Fibroblast of pulmonary artery (primary cell): ENCODE data around the gene CHCT1.

ENCODE experiments used
- DNase-seq: peaks from one replicate; pipeline ENCODE4 v3.0.0-alpha.2; 2010; ENCODE audit warnings: low read depth
- H3K4me3 ChIP-seq: replicated peaks from 2 replicates; pipeline ENCODE4 v1.5.1; 2011; ENCODE audit warnings: low read depth, mild to moderate bottlenecking, control low read depth, low read length, moderate library complexity
- TF ChIP-seq, protein P1 (sequence below): IDR thresholded peaks from 2 replicates; pipeline ENCODE4 v1.5.1; 2011; ENCODE audit warnings: mild to moderate bottlenecking, control low read depth, low read length, inconsistent platforms; ENCODE audit errors: missing control alignments

The CHCT1 gene

DNA sequence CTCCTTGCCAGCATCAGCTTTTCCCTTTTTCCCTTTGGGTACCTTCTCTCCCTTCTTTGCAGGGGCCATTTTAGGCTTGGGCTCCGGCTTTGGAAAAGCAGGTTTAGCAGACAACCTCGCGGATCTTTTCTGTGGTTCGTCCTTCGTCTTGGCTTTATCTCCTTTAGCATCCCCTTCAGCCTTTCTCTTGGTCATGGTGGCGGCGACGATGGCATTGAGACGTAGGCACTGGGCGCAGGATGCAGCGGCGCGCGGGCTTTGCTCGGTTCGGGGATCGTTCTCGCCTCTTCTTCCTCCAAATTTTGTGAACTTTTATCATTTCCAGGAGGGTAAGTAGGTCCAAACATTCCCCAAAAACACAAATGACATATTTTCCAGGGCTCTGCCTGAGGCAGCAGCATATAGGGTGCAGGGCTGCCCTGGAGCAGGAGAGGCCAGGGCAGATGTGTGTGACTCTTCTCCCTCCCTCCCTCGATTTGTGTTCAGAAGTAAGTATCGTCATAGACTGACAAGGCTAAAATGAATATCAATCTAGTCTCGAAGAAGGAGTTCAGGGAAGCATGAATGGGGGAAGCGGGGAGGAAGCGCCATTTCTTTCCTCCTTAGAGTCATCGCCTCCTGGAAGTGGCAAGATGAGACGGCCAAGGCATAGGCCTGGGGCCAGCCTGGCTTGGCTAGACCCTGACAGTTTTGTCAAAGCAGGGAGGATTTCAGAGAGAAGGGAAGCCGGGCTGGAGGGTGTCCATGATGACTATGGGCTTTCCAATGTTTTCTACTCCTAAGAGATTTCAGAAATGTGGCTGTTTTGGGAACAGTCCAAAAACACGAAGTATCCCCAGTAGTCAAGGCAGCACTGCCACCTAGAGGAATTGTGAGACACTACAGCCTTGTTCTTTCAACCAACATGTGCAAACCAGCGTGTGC lies 13.2 kb downstream of the CHCT1 start:
- H3K4me3 ChIP-seq, result peak overlapping the region; percentile 11
- TF ChIP-seq, protein P1, sequence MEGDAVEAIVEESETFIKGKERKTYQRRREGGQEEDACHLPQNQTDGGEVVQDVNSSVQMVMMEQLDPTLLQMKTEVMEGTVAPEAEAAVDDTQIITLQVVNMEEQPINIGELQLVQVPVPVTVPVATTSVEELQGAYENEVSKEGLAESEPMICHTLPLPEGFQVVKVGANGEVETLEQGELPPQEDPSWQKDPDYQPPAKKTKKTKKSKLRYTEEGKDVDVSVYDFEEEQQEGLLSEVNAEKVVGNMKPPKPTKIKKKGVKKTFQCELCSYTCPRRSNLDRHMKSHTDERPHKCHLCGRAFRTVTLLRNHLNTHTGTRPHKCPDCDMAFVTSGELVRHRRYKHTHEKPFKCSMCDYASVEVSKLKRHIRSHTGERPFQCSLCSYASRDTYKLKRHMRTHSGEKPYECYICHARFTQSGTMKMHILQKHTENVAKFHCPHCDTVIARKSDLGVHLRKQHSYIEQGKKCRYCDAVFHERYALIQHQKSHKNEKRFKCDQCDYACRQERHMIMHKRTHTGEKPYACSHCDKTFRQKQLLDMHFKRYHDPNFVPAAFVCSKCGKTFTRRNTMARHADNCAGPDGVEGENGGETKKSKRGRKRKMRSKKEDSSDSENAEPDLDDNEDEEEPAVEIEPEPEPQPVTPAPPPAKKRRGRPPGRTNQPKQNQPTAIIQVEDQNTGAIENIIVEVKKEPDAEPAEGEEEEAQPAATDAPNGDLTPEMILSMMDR, result peak; percentile 91
- peak; percentile 94 for DNase-seq

DNA sequence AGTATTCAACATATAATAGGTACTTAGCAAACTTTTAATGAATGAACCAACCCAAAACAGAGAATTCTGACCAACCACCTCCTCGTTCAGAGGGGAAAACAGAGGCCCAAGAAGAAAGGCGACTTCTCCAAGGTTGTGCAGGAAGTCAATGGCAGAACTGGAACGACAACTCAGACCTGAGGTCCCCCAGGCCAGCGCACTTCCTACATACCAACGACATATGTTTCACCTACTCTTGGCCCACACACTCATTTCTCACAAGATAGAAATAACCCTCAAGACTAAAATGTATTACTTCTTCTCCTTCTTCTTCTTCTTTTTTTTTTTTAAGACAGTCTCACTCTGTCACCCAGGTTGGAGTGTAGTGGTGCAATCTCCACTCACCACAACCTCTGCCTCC lies 14.4 kb downstream of the CHCT1 start:
- TF ChIP-seq, protein P1, result no peak
- H3K4me3 ChIP-seq, result no peak overlapping the region
- no peak for DNase-seq

DNA sequence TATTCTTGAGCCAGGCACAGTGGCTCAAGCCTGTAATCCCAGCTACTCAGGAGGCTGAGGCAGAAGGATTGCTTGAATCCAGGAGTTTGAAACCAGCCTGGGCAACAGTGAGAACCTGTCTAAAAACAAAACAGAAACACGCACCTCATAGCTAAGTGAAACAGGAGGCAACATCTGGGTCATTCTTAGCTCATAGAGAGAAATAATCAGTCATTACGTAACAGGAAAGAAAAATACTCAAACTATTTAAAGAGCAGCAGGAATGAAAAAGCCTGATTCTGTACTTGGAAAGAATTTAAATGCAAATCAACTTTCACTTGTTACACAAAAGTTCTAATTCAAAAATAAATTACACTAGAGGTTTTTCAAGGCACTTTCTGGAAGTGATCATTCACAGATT lies 17.2 kb downstream of the CHCT1 start:
- H3K4me3 ChIP-seq, result no peak overlapping the region
- peak; percentile 78 for DNase-seq
- TF ChIP-seq, protein P1, result no peak

DNA sequence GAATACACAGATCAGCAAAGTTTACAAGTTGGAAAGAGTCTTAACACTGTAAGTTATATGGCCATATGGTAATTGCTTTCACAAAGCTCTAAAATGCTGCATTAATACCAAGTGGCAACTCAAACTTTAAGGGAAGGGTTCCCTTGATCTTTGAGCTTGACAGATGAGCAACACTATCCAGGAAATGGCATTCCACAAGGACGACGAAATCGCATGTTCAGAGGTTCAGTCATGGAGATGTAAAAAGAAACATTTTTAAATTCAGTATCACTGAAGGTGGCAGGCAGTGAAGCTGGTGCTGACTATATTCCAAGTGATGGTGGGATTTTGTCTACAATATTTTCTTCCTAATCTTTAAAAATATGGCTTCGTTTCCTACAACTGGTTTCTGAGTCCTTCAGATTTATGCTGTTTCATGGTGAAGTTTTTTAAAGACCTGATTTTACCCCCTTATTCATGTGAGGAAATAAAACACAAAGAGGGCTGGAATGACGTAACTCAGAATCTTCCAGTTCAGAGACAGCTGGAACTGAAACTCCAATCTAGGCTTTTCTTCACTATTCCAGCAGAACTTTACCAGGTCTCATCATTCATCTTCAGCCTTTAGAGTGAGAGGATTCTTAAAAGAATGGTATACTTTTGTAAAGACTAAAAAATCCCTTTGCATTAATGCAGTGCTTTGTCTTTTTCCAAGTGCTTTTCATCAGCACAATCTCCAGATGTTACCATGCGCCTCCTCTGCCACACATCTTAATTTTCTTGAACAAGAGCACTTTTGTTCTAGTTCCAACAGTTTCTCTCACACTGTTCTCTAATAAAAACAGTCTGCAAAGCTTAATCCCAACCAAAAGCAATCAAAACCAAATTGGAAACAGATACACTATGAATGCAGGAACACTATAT lies 20.2 kb downstream of the CHCT1 start:
- DNase-seq, result peak; percentile 42
- TF ChIP-seq, protein P1, result no peak
- no peak overlapping the region for H3K4me3 ChIP-seq

DNA sequence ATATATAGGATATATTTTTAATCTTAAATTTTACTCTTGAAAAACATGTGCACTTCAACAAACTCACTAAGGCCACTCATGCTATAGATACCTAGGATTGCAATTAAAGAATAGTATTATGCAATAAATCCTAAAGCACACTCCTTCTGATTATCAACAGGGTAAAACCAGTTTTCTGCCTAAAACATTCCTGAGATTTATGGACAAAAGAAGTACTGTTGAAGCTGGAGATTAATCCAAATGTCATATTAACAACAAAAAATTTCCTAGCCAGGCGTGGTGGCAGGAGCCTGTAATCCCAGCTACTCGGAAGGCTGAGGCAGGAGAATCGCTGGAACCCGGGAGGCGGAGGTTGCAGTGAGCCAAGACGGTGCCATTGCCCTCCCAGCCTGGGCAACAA lies 21.4 kb downstream of the CHCT1 start:
- TF ChIP-seq, protein P1, result no peak
- no peak for DNase-seq
- H3K4me3 ChIP-seq, result no peak overlapping the region

DNA sequence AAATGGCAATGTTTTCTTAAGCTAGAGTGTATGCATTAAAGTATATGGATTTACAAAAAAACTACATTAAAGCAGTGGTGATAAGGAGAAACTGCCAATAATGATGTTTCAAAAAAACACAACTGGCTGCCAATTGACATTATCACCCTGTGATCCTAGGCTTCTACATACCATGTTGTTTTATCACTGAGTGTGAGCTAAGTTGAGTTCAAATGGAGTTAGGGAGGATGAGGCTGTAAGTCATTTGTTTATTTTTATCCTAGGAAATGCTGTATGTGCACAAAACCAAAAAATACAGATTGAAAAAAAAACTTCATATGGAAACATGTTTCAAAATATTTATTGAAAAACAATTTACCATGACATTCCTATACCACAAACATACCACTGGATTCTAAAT lies 22.9 kb downstream of the CHCT1 start:
- TF ChIP-seq, protein P1, result no peak

More for the DNA sequence above, 22.9 kb downstream of the CHCT1 start:
- no peak for DNase-seq
- no peak overlapping the region for H3K4me3 ChIP-seq
